GM21825 (cell line): Measurements from ENCODE around the gene IQCM.

Source experiments
- ATAC-seq: cut with Tn5 transposase; IDR thresholded peaks from one replicate; pipeline ENCODE4 v1.9.1; 2021; ENCODE audit warnings: mild to moderate bottlenecking, moderate library complexity; ENCODE audit not compliant: unreplicated experiment

The IQCM gene

DNA sequence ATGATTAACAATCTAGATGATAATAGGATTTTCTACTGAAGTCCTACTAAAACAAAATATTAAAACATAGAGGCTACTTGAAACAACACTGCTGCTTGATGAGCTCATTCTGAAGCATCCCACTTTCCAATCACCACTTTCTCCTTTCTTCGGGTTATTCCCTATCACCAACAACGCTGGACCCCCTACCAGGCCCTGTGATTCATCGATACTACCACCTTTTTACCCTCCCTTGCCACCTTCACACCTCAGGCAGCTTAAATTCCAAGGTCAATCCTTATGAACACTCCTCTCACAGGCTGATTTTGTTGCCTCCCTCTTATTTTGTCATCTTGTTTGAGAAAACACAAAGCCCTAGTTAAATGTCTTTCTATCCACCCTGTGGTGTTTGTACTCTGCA, 102.6 kb downstream of the IQCM start:
- ATAC-seq: no peak

DNA sequence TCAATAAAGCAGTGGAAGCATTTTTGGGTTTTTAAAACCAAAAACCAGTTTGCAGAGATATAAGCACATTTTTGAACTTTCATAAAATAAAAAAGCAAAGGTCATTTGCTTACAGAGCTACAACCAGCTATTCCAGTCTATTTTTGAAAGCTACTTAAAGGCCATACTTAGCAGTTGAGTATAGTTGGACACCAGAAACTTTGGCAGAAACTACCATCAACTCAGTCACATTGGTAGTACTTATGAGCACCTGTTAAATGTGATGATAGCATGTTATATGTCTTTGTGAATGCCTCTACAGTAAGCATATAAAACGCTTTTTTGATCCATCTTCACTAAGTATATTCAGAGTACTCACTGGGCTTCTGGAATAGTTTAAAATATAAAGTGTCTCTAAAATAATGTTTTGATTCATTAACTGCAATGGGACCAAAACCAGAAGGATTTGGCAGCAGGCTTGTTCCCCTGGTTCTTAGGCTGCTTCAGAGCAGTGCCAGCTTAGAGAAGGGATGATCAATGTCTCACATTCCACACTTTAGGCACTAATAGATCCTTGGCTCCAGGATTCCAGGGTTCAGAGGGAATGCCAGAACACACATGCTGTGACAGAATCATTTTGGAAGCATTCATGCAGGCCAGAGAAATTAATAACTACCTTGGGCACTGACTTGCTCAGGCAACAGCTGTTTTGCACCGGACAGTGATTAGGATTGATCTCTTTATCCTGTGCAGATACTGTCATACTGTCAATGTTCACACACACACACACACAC, 103.9 kb downstream of the IQCM start:
- ATAC-seq: no peak

DNA sequence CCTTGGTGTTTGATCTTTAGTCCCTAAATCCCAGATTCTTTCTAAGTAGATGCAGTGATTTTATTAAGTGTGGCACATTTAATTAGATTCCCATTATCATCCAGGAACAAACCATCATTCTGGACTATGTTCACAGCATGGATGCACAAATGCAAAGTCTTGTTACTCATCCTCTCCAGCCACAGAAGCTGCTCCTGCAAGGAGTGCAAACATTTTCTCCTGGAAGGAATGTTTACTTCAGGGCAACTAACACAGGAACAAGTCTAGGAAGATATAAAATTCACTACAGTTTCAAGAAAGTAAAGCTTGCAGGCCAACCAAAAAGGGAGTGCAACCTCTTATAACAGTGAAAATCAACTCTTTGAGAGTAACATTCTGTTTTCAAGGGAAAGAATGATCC, 106.0 kb downstream of the IQCM start:
- no peak for ATAC-seq

DNA sequence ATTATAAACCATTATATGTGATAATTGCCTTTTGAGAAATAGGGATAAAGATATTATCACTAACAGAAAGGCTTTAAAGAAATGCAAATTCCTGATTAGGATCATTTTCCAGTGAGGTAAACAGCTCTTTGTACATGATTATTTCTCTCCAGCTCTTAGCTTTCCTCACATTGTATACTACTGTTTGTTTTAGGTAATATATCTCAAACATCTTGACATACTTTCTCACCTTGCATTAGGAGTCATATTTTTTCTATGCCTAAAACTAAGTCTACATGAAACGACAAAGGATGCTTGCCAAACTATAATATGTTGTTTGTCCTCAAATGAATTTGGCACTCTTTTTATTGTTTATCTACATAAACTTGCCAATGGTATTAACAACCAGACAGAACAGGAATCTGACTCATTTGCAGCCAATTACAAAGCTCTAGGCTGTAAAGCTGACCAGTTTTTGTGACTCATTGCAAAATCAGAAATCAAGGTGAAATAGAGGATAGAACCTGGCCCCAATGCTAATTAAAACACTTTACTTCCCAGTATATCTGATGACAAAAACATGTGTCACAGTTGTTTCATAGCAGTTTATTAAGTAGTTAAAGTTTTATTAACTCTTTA, 107.0 kb downstream of the IQCM start:
- ATAC-seq: no peak

DNA sequence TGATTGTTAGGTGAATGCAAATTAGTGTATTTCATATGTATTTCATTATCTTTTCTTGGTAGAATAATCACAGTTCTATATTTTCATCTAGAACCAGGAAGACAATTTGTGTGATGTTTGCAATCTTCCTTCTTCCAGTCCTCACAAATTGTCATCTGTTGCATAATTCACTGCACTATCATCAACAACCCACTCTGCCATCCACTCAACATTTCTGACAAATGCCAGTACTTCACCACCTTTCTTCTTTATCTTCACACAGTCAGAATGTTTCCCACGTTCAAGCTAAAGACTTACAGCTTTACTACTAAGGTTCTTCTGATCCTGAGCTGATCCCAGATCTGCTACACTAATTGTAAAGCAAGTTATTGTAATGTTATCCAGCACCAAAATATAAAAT, 107.8 kb downstream of the IQCM start:
- ATAC-seq: no peak

DNA sequence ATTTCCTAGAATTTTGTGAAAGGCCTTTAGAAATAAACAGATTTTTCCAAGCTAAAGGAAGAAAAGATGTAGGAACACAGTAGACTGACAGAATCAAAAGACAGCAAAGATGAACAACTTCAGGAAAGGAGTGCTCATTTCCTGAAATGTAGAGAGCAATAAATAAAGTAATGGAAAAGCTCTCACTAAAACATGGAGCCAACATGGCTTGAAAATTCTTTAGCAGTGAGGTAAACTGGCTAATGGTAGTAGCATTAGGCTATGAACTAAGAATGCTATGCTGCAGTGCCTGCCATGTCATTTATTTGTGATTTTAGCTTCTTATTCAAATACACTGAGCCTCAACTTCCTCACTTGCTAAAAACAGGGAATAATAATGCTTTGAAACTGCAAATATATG, 108.7 kb downstream of the IQCM start:
- ATAC-seq: no peak

DNA sequence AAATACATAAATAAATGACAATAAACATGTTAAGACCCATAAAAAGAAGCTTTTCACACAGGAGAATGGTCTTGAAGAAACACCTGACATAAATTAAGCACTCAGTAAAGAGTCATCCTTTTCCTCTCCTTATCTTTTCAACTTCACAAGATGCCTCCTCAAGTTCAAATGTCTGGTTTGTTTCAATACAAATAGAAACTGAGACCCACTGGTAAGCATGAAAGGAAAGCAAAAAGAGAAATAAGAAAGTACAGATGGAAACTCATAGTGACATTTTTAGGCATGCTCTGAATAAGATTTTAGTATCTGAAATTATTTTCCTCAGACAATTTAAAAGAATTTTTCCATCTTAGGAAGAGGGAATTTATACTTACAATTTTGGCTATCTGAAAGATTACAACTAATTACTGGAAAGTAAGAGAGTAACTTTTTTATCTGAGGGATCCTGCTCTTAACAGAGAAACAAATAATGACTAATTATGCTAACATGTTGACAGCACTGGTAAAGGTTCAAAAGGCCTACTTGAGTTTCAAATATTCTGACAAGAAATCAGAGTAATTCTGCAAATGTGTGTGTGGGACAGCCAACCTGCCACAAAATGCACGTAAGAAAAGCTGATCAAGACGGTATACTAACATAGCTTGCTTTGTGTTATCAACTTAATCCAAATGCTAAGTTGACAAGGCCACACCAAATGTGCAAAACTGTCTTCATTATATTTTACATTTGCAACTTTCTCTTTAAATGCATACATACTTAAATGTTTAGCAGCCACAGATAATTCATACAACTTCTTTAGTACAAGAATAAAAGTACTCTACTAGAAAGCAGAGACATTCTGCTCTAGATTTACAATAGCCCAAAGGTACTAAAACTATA, 113.0 kb downstream of the IQCM start:
- ATAC-seq: no peak

DNA sequence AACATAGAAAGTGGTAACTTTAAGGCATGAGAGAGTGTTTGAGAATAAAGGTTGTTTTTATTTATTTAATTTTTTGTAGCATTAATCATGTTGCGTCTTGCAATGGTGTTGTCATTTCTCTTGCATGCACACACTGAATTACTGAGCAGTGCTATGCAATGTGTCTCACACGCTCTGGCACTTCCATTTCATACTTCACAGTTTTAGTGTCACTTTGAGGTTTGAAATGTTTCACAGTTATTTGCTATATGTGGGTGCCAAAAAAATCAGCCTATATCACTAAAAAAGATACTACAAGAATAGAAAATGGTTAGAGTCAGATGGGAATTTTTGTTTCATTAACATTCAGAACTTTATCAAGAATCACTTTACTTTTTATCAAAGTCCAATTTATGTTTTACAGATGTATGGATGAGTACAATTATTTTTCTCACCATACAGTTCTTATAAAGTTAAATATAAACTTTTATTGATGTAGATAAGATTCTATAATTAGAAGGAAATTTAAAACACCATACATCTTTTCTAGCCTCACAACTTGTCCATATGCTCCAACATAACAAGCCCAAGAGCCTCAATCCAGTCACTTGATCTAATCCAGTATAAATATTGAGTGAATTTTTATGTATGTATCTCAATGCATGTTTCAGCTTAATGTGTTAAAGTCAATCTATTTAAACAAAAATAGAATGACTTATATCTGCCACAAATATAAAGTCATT, 114.0 kb downstream of the IQCM start:
- no peak for ATAC-seq

DNA sequence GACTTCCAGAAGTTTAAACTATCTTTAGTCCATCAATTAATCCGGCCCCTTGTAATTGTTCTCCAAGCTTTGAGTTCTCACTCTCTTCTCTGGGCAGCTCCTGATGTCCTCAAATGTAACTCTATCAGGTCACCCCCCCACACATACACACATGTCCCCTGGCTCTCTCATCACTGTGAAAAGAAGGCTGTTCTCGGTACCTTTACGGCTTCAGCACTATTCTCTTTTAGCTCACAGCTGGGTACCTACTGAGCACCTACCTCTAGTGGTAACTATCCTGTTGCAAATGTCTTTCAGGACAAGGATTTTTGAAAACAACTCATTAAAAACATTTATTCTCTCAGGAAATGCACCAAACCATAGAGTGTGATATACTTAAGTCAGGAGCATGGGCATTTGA, 115.4 kb downstream of the IQCM start:
- no peak for ATAC-seq

DNA sequence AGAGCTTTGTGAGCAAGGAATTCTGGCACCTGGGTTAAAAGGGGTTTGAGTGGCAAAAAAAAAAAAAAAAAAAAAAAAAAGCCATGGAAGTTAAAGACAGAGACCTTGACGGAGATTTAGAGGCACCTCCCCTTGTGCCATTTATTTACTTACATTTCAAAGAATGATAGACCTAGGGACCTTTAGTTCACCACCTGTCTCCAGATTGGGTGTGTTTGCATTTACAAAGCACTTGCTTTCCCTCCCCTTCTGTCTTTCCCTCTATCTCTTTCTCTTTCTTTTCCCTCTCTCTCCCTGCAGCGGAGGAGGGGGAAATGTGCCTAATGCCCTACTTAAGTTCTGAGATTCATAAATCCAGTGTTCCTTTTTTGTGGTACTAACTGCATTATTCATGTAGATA, 116.0 kb downstream of the IQCM start:
- ATAC-seq: no peak

DNA sequence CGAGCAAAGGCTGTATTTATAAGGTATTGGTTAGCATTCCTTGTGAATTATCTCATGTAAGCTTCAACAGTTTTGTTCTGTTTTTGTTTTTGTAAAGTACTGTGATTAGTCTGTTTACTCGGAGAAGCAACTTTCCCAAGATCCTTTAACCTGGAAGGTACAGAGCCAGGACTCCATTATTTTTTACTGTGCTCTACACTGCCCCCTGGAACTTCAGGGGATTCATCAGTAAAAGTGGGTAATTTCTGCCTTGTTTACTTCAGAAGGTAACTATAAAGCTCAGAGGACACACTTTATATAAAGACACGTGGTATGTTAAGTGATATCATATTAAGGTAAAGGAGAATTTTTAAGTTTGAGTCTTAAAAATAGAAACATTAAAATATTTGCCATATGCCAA, 124.9 kb downstream of the IQCM start:
- no peak for ATAC-seq

DNA sequence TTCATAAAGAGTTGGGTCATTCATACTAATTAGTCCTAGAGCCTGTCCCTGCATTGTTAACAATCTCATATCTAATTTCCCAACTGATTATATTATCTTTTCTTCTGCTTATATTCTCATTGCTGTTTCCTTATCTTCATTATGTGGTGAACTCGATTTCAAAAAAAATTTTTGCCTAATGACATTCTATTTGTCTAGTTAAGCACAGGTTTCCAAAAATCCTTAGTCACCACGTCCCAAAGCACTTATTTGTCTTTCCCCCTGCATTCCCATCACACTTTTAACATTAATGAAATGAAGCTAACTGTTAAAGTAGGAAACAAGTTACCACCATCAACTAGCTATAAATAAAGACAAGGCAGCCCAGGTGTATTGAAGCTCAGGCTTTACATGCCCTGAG, 131.1 kb downstream of the IQCM start:
- no peak for ATAC-seq

DNA sequence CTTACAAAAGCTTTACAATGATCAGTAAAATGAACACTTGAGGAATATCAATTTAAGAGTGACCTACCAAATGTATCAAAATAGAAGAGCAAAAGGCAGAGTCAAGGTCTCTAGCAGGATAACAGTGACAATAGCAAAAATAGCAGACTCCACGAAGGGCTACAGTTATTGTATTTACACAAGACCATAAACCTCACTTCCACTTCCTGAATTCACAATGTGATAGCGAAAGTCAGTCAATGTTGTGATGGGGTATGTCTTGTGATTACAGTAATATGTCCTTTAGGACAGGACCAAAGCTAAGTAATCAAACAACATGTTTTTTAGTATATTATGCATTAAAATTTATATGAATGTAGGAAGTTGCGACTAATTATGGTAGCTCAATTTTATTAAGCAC, 139.6 kb downstream of the IQCM start:
- peak; percentile 84 for ATAC-seq

DNA sequence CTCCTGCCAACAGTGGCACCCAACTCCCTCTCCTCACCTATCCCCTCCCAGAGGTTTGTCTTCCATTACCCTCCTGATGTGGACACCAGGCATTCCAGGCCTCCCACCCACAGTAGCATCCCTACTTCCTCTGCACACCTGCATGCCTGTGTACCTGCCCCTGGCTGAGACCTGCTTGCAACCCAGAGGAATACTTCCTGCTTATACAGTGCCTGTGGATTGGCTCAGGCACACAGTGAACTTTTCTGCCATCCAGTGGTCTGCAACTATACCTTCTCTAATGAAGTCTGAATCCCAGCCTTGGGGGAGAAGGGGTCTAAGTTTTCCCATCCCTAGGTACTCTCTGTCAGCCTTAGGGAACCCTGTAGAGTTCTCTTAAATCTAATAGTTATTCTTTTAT, 169.9 kb downstream of the IQCM start:
- no peak for ATAC-seq

DNA sequence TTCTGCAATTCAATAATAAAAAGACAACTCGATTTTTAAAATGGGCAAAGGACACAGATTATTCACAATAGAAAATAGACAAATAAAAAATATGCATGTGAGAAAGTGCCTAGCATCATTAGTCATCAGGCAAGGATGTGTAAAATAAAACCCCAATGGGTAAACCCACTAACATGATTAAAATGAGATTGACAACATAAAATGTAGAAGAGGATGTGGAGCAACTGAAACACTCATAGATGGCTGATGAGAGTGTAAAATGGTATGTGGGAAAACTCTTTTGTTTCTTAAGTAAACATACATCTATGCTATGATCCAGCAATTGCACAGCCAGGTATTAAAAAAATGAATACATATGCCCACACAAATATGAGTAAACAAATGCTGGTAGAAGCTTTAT, 177.6 kb downstream of the IQCM start:
- ATAC-seq: no peak

DNA sequence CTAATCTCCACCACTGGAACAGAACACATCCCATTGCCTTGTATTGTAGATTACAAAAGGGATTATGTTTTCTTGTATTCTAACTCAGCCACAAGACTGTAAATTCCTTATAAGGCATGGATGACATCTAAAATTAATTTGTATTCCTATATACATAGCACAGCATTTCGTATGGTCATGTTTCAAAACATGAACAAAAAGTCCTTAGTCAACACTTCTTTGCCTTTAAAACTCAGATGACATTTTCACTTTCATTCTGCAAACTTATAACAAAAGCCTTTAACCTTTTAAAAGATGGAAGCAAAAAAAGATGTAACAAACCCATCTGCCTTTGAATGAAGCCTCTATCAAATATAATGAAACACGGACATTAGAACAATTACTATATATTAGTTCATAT, 181.3 kb downstream of the IQCM start:
- no peak for ATAC-seq

DNA sequence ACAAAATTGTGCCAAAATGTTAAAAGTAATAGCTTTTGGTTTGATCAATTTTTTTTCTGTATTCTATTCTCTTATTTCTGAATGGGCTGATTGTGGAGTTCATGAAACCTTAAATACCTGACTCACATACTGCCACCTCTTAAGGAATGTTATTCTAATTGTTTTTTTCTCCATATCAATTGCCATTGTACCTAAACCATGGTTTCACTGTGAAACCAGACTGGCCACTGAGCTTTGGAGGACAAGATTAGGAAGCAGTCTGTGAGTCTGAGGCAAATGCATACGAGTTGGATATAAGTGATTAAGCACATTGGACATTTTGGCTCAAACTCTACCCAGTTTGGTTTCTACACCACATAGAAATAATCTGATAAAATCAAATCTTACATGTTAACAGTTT, 184.0 kb downstream of the IQCM start:
- ATAC-seq: no peak

DNA sequence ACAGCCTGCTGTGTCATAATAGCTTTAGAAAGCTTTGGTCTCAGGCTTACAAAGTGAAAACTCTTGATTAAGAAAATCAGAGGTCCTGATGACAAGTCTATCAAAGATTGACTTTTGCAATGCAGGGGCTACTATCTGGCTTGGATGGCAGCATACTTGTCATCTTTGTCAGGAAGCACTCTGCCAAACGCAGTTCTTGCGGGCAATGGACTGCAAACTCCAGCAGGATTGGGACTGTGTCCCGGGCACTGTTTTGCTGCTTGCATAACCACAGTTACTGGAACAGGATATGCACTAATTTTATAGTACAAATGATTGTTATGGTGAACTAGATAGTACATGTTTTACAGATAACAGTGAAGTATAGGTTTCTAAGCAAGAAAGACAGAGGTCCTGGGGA, 185.6 kb downstream of the IQCM start:
- no peak for ATAC-seq

DNA sequence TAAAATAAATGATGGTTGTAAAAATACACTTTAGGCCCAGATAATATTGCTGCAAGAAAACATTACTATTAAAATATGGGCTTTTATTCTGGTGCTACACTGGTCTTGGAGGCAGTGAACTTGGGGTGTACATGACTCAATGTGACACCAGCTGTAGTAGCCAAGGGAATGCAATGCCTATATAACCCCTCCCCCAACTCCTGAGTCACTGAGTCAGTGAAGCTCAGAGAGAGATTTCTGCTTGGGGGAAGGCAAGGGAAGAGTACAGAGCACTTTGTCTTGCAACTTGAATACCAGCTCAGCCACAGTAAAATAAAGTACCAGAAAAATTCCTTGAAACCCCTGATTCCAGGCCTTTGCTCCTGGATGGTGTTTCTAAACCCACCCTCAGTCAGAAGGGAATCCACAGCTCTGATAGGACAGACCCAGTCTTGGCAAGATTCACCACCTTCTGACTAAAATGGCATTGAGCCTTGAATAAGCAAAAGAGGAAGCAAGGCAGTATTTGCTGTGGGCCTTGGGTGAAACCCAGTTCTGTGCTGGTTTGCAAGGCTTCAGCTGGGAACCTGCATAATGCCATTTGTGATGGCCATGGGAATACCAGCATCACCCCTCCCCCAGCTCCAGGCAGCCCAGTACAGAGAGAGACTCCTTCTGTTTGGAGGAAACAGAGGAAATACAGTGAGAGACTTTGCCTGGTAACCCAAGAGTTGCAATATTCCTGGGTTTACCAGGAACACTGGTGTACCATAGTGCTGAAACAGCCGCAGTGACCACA, 209.9 kb downstream of the IQCM start:
- no peak for ATAC-seq

DNA sequence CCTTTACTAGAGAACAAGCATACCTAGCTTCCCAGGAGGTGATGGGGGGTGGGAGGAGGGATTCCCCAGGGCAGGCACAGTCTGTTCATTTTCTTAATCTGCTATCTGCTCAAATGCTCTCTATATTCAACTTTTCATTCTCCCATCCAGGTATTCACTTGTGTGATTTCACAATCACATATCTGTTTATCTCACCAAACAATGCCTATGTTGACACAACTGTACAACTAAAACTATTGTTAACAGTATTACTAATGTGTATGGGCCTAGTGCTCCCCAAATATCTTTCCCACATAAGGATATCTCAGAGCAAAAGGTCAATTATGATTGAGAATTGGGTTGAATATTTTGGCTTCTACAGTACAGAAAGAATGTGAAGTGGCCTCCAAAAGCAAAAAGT, 210.8 kb downstream of the IQCM start:
- ATAC-seq: no peak

DNA sequence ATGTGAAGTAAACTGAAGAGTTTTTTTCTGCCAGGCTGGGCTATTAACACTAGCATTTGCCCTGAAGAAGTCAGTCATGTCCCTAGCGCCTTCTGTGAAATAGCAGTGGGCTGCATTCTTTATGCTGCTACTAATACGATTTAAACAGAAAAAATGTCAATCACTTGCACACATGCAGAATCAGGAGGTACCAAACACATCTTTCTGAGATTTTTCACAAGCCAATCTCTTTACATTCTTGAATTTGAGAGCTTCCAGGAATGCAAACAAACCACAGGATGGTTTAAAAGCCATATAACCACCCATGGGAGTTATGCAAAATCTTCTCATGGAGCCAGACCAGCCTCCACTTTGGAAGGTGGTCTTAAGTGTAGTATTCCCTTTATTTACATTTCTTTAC, 220.1 kb downstream of the IQCM start:
- no peak for ATAC-seq
